Natural killer cell treated with Interleukin-12 subunit alpha and Interleukin-12 subunit beta and Interleukin-15 and Interleukin-18, amount 100 ng/mL, for 72 hours (primary cell): ENCODE data around the gene ANGPTL2. TPM values are rescaled to one million over a fixed set of nuclear protein-coding genes. Genes with fewer than 3 reads are reported as not detected.

Source experiments
- ATAC-seq, 2 donors: fragments of 150-1000 bp; cut with Tn5 transposase in 1 of 2; sonication (Bioruptor Pico), chemical (Tn5 transposase) in 1 of 2; 2 replicates each; pipeline ENCODE4 v1.10.0; 2021
- DNase-seq: peaks from one replicate; pipeline ENCODE4 v3.0.0; 2022; ENCODE audit warnings: low spot score
- H3K27ac Mint-ChIP-seq, 2 donors: 1 replicate in 1 of 2; 2 replicates in 1 of 2; pipeline ENCODE4 v1.8.0; 2022; ENCODE audit warnings: mixed read lengths in 2 of 2, mild to moderate bottlenecking in 1 of 2, moderate library complexity in 1 of 2
- H3K27me3 Mint-ChIP-seq, 2 donors: 1 replicate in 1 of 2; 2 replicates in 1 of 2; pipeline ENCODE4 v1.8.0; 2022; ENCODE audit warnings: mixed read lengths in 2 of 2
- H3K36me3 Mint-ChIP-seq: one replicate; pipeline ENCODE4 v1.8.0; 2022; ENCODE audit warnings: mixed read lengths
- H3K4me1 Mint-ChIP-seq, 2 donors: 1 replicate in 1 of 2; 2 replicates in 1 of 2; pipeline ENCODE4 v1.8.0; 2022; ENCODE audit warnings: low read depth in 2 of 2, mixed read lengths in 2 of 2, mild to moderate bottlenecking in 1 of 2
- H3K4me3 Mint-ChIP-seq: one replicate; pipeline ENCODE4 v1.8.0; 2022; ENCODE audit warnings: mixed read lengths
- H3K9me3 Mint-ChIP-seq: 2 replicates; pipeline ENCODE4 v1.8.0; 2022; ENCODE audit warnings: mixed read lengths
- total RNA-seq, 2 donors: library from RNA; stranded (reverse); gene quantifications; one replicate each; pipeline ENCODE4 v1.2.3, GENCODE V29; 2022

ANGPTL2 gene
- total RNA-seq, 2 donors from 2014 or later, result not detected

- no peak overlapping the region for H3K4me3 Mint-ChIP-seq
- no peak overlapping the region for H3K27ac Mint-ChIP-seq
- DNase-seq (no peak), ATAC-seq (no peak)
- peaks cover 6 to 11% of the 10 kb centered on the region in 2 donors for H3K4me1 Mint-ChIP-seq
- H3K27me3 Mint-ChIP-seq, result peaks cover 0 to 4% of the 10 kb centered on the region in 2 donors
- H3K36me3 Mint-ChIP-seq, result no peaks in the 10 kb centered on the region
- no peaks in the 10 kb centered on the region for H3K9me3 Mint-ChIP-seq
Measured at GRCh38 chr9:127095411-127095810, 27.0 kb downstream of the ANGPTL2 start.

- no peak overlapping the region for H3K27ac Mint-ChIP-seq
- H3K4me3 Mint-ChIP-seq, result no peak overlapping the region
- no peak for DNase-seq
- H3K27me3 Mint-ChIP-seq, result peaks cover 0 to 4% of the 10 kb centered on the region in 2 donors
- H3K9me3 Mint-ChIP-seq, result no peaks in the 10 kb centered on the region
- peaks cover 6 to 11% of the 10 kb centered on the region in 2 donors for H3K4me1 Mint-ChIP-seq
- no peak for ATAC-seq
- no peaks in the 10 kb centered on the region for H3K36me3 Mint-ChIP-seq
Measured at GRCh38 chr9:127093319-127094020, 29.0 kb downstream of the ANGPTL2 start.

- no peaks in the 10 kb centered on the region for H3K36me3 Mint-ChIP-seq
- no peak overlapping the region for H3K4me3 Mint-ChIP-seq
- ATAC-seq (peak in 1 of 2 donors; percentile 68), DNase-seq (no peak)
- no peak overlapping the region for H3K27ac Mint-ChIP-seq
- H3K4me1 Mint-ChIP-seq, result peaks cover 6 to 11% of the 10 kb centered on the region in 2 donors
- no peaks in the 10 kb centered on the region for H3K9me3 Mint-ChIP-seq
- H3K27me3 Mint-ChIP-seq, result peaks cover 0 to 4% of the 10 kb centered on the region in 2 donors
Measured at GRCh38 chr9:127092041-127092608, 30.3 kb downstream of the ANGPTL2 start.

GRCh38 chr9:127091526-127091925 is 30.9 kb downstream of the ANGPTL2 start:
- no peaks in the 10 kb centered on the region for H3K9me3 Mint-ChIP-seq
- H3K4me1 Mint-ChIP-seq, result peaks cover 6 to 11% of the 10 kb centered on the region in 2 donors
- H3K36me3 Mint-ChIP-seq, result no peaks in the 10 kb centered on the region
- no peak overlapping the region for H3K27ac Mint-ChIP-seq
- H3K27me3 Mint-ChIP-seq, result peaks cover 0 to 4% of the 10 kb centered on the region in 2 donors
- ATAC-seq (no peak), DNase-seq (no peak)
- no peak overlapping the region for H3K4me3 Mint-ChIP-seq

GRCh38 chr9:127090341-127090985 is 32.0 kb downstream of the ANGPTL2 start:
- H3K27me3 Mint-ChIP-seq, result peaks cover 0 to 4% of the 10 kb centered on the region in 2 donors
- no peaks in the 10 kb centered on the region for H3K36me3 Mint-ChIP-seq
- H3K9me3 Mint-ChIP-seq, result no peaks in the 10 kb centered on the region
- H3K4me1 Mint-ChIP-seq, result peaks cover 6 to 11% of the 10 kb centered on the region in 2 donors
- no peak for DNase-seq
- no peak for ATAC-seq
- no peak overlapping the region for H3K4me3 Mint-ChIP-seq
- H3K27ac Mint-ChIP-seq, result no peak overlapping the region

DNA sequence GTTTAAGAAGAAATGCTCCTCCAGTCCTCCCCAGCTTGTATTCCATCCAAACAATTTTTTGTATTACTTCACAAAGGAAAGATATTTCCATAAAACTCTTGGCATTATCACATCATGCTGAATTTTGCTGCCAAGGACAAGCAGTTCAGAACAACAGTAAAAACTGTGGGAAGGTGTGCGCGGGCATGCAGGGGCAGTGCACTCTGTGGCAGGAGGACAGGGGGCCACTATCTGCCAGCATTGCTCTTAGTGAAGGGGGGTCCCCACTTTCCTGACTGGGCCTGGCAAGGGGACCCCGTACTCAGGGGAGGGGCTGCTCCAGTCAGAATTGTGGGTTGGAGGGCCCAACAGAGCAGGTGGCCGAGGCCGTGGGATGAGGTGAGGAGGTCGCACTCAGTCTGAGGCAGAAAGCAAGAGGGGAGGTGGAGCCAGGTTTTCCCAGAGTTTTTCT is 32.8 kb downstream of the ANGPTL2 start:
- peaks cover 6 to 11% of the 10 kb centered on the region in 2 donors for H3K4me1 Mint-ChIP-seq
- H3K27ac Mint-ChIP-seq, result no peak overlapping the region
- H3K36me3 Mint-ChIP-seq, result no peaks in the 10 kb centered on the region
- peaks cover 0 to 4% of the 10 kb centered on the region in 2 donors for H3K27me3 Mint-ChIP-seq
- no peak overlapping the region for H3K4me3 Mint-ChIP-seq
- H3K9me3 Mint-ChIP-seq, result no peaks in the 10 kb centered on the region
- no peak for DNase-seq
- ATAC-seq, result no peak

GRCh38 chr9:127088724-127089615 is 33.5 kb downstream of the ANGPTL2 start:
- H3K27me3 Mint-ChIP-seq, result peaks cover 0 to 4% of the 10 kb centered on the region in 2 donors

GRCh38 chr9:127087836-127088235 is 34.6 kb downstream of the ANGPTL2 start:
- peaks cover 0 to 4% of the 10 kb centered on the region in 2 donors for H3K27me3 Mint-ChIP-seq
- ATAC-seq (no peak), DNase-seq (no peak)
- no peaks in the 10 kb centered on the region for H3K9me3 Mint-ChIP-seq
- no peaks in the 10 kb centered on the region for H3K36me3 Mint-ChIP-seq
- no peak overlapping the region for H3K4me3 Mint-ChIP-seq
- peaks cover 6 to 11% of the 10 kb centered on the region in 2 donors for H3K4me1 Mint-ChIP-seq
- H3K27ac Mint-ChIP-seq, result no peak overlapping the region

More at GRCh38 chr9:127088724-127089615, 33.5 kb downstream of the ANGPTL2 start:
- Mint-ChIP-seq H3K4me3 (no peak overlapping the region), H3K9me3 (no peaks in the 10 kb centered on the region), H3K27ac (no peak overlapping the region), H3K4me1 (peaks cover 6 to 11% of the 10 kb centered on the region in 2 donors), H3K36me3 (no peaks in the 10 kb centered on the region)
- no peak for DNase-seq
- no peak for ATAC-seq

DNA sequence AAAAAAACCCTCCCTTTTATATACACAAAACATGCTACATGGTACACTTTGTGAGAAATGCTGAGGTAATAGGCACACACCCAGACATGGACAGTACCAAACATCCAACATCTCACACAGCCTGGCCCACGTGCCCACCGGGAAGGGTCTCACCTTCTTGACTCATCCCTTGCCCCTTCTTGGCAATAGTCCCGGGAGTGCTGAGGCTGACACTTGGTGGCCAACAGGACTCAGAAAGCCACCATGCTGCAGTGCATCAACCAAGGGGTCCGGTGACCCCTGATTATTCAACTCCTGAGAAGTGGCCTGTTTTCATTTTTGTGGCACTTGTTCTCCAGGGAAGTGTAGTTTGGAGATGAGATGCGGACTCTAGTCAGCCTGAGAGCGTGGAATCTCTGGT is 35.0 kb downstream of the ANGPTL2 start:
- H3K36me3 Mint-ChIP-seq, result no peaks in the 10 kb centered on the region
- no peak for DNase-seq
- no peaks in the 10 kb centered on the region for H3K9me3 Mint-ChIP-seq
- peaks cover 0 to 3% of the 10 kb centered on the region in 2 donors for H3K27me3 Mint-ChIP-seq
- no peak overlapping the region for H3K27ac Mint-ChIP-seq
- no peak for ATAC-seq
- H3K4me1 Mint-ChIP-seq, result peaks cover 6 to 9% of the 10 kb centered on the region in 2 donors
- H3K4me3 Mint-ChIP-seq, result no peak overlapping the region

DNA sequence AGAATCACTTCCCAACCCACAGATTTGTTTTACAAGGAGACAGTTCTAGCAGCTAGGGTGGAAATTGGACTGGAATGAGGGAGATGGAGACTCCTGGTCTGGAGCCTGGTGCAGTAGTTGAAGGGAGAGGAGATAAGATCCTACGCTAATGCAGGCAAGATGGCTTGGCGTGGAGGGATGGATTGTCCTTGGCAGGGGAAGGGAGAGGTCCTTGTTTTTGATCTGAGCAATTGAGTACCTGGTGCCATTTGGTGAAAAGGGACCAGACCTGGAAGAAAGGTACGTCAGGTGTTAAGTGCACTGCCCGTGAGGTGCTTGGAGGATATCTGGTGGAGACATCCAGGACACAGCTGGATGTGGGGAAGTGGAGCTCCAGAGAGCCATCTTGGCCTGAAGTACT is 35.7 kb downstream of the ANGPTL2 start:
- no peak for DNase-seq
- H3K27me3 Mint-ChIP-seq, result peaks cover 0 to 2% of the 10 kb centered on the region in 2 donors
- peak overlapping the region in 1 of 2 donors; percentile 19 for H3K27ac Mint-ChIP-seq
- no peak overlapping the region for H3K4me3 Mint-ChIP-seq
- peaks cover 2 to 4% of the 10 kb centered on the region in 2 donors for H3K4me1 Mint-ChIP-seq
- no peaks in the 10 kb centered on the region for H3K36me3 Mint-ChIP-seq
- H3K9me3 Mint-ChIP-seq, result no peaks in the 10 kb centered on the region
- no peak for ATAC-seq

DNA sequence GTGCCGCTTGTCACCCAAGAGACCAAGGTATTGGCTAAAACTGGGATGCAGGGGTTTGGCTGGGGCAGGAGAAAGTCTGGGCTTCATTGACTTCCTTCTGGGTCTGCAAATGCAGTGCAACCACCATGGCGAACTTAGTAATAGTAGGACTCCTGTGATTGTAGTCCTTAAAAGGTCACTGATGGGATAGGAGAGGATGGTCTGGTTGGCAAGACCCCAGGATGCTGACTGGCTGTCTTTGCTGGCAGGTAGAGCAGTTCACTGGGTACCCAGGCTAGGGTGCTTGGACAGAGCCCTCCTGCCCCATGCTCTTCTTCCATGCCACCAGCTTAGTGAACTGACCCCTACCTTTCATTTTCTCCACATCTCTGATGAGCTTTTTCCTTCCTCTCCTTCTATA is 37.2 kb downstream of the ANGPTL2 start:
- Mint-ChIP-seq H3K36me3 (no peaks in the 10 kb centered on the region), H3K4me1 (no peaks in the 10 kb centered on the region), H3K27ac (no peak overlapping the region), H3K9me3 (no peaks in the 10 kb centered on the region), H3K27me3 (no peaks in the 10 kb centered on the region), H3K4me3 (no peak overlapping the region)
- DNase-seq (no peak), ATAC-seq (no peak)

GRCh38 chr9:127084076-127085039 is 38.1 kb downstream of the ANGPTL2 start:
- Mint-ChIP-seq H3K9me3 (no peaks in the 10 kb centered on the region), H3K27ac (no peak overlapping the region), H3K4me1 (no peaks in the 10 kb centered on the region), H3K27me3 (no peaks in the 10 kb centered on the region), H3K4me3 (no peak overlapping the region), H3K36me3 (no peaks in the 10 kb centered on the region)
- no peak for DNase-seq
- no peak for ATAC-seq
